B cell (primary cell): ENCODE measurements around the gene NUDT15.

ENCODE experiments used
- CTCF ChIP-seq: fragments of 200-600 bp; IDR thresholded peaks from one replicate; pipeline ENCODE4 v1.8.0; 2022; ENCODE audit warnings: antibody characterized with exemption, mild to moderate bottlenecking
- EZH2 ChIP-seq: IDR thresholded peaks from 2 replicates; pipeline ENCODE4 v1.6.1; 2012; ENCODE audit warnings: borderline replicate concordance, low read depth, mild to moderate bottlenecking, moderate library complexity, low read length; ENCODE audit not compliant: insufficient read depth, poor library complexity, severe bottlenecking

GRCh38 chr13:48096670-48097069 is 59.1 kb downstream of the NUDT15 start:
- TF ChIP-seq CTCF: no peak
- no peak for TF ChIP-seq EZH2
